ENCODE data around the gene KCNQ1. TPM values are rescaled to one million over a fixed set of nuclear protein-coding genes. Genes with fewer than 3 reads are reported as not detected.

The KCNQ1 gene
- polyA plus RNA-seq, 1 donor (not counting 4 experiments of a cell fraction or from before 2014, with no cell fraction given): not detected

DNA sequence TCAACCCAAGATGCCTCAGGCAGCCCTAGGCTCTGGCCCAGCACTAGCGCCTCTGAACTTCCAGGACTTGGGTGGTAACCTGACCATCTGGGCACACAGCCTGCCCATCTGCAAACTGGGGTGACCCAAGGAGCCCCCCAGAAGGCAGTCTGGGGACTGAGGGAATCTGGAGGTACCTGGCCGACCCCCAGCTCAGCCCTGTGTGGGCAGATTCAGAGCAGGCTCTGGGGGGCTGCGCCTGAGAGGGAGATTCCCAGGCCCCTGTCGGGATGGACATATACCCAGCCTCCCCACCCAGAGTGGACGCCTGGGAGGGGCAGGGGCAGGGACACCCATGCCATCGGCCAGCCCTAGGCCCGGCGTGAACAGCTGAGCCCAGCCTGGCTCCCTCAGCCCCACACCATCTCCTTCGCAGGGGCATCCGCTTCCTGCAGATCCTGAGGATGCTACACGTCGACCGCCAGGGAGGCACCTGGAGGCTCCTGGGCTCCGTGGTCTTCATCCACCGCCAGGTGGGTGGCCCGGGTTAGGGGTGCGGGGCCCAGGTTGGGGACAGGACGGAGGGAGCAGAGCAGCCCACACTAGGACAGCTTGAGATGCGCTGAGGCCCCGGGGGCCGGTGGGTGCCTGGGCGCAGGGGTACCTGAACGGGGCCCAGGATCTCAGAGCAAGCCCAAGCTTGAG lies 126.9 kb downstream of the KCNQ1 start:
- Histone ChIP-seq H3K27ac (ENCODE audit: control insufficient read depth, insufficient read depth, low read length) (no peak overlapping the region), H3K9me3 (ENCODE audit: control insufficient read depth, low read depth, low read length) (no peaks in the 10 kb centered on the region), H3K4me1 (ENCODE audit: control insufficient read depth, extremely low read depth, insufficient read depth, low read length) (no peaks in the 10 kb centered on the region), H2AFZ (ENCODE audit: control insufficient read depth, low read length) (no peak overlapping the region), H3K79me2 (ENCODE audit: control insufficient read depth, insufficient read depth, low read length) (no peaks in the 10 kb centered on the region), H3K9me1 (ENCODE audit: control insufficient read depth, extremely low read depth, insufficient read depth, low read length) (no peaks in the 10 kb centered on the region), H3K36me3 (ENCODE audit: control insufficient read depth in 2 of 2, extremely low read depth in 1 of 2, insufficient read depth in 2 of 2, low read length in 2 of 2) (no peaks in the 10 kb centered on the region), H3K4me3 (ENCODE audit: control insufficient read depth in 2 of 3, extremely low read depth in 1 of 3, insufficient read depth in 2 of 3, low read depth in 1 of 3, low read length in 3 of 3) (no peak overlapping the region), H3K27me3 (ENCODE audit: control insufficient read depth, extremely low read depth, insufficient read depth, low read length) (no peaks in the 10 kb centered on the region), H3K9ac (ENCODE audit: control insufficient read depth, extremely low read depth, insufficient read depth, low read length) (no peak overlapping the region), H4K20me1 (ENCODE audit: control insufficient read depth, extremely low read depth, insufficient read depth, low read length) (no peaks in the 10 kb centered on the region), H3K4me2 (ENCODE audit: control insufficient read depth, extremely low read depth, insufficient read depth, low read depth, low read length) (no peak overlapping the region)
- dilution Hi-C loops (cut with MboI; ENCODE audit: extremely low pct_ligation_motif_present, low sequenced_read_pairs): no loop called here
- no peak for DNase-seq (ENCODE audit: low read depth, low spot score)
- FAIRE-seq: no peak
- TF ChIP-seq EZH2 (IDR thresholded peaks at IDR 0.05; ENCODE audit: low read length) (no peak), CTCF (optimal IDR thresholded peaks at IDR 0.05 in 1 of 3, IDR thresholded peaks at IDR 0.05 in 1 of 3, conservative IDR thresholded peaks at IDR 0.05 in 1 of 3; ENCODE audit: extremely low read depth in 1 of 3, insufficient read depth in 2 of 3, low read length in 3 of 3) (no peak)

GRCh38 chr11:2572491-2573239 lies 127.9 kb downstream of the KCNQ1 start:
- Histone ChIP-seq H4K20me1 (ENCODE audit: control insufficient read depth, extremely low read depth, insufficient read depth, low read length) (no peaks in the 10 kb centered on the region), H3K9me1 (ENCODE audit: control insufficient read depth, extremely low read depth, insufficient read depth, low read length) (no peaks in the 10 kb centered on the region), H3K9ac (ENCODE audit: control insufficient read depth, extremely low read depth, insufficient read depth, low read length) (no peak overlapping the region), H2AFZ (ENCODE audit: control insufficient read depth, low read length) (no peak overlapping the region), H3K4me3 (ENCODE audit: control insufficient read depth in 2 of 3, extremely low read depth in 1 of 3, insufficient read depth in 2 of 3, low read depth in 1 of 3, low read length in 3 of 3) (no peak overlapping the region), H3K4me1 (ENCODE audit: control insufficient read depth, extremely low read depth, insufficient read depth, low read length) (no peaks in the 10 kb centered on the region), H3K4me2 (ENCODE audit: control insufficient read depth, extremely low read depth, insufficient read depth, low read depth, low read length) (no peak overlapping the region), H3K36me3 (ENCODE audit: control insufficient read depth in 2 of 2, extremely low read depth in 1 of 2, insufficient read depth in 2 of 2, low read length in 2 of 2) (no peaks in the 10 kb centered on the region), H3K79me2 (ENCODE audit: control insufficient read depth, insufficient read depth, low read length) (no peaks in the 10 kb centered on the region), H3K27me3 (ENCODE audit: control insufficient read depth, extremely low read depth, insufficient read depth, low read length) (no peaks in the 10 kb centered on the region), H3K9me3 (ENCODE audit: control insufficient read depth, low read depth, low read length) (no peaks in the 10 kb centered on the region), H3K27ac (ENCODE audit: control insufficient read depth, insufficient read depth, low read length) (no peak overlapping the region)
- dilution Hi-C loops (cut with MboI; ENCODE audit: extremely low pct_ligation_motif_present, low sequenced_read_pairs): no loop called here
- TF ChIP-seq EZH2 (IDR thresholded peaks at IDR 0.05; ENCODE audit: low read length) (no peak), CTCF (optimal IDR thresholded peaks at IDR 0.05 in 1 of 3, IDR thresholded peaks at IDR 0.05 in 1 of 3, conservative IDR thresholded peaks at IDR 0.05 in 1 of 3; ENCODE audit: extremely low read depth in 1 of 3, insufficient read depth in 2 of 3, low read length in 3 of 3) (no peak)
- FAIRE-seq: no peak
- no peak for DNase-seq (ENCODE audit: low read depth, low spot score)

All from keratinocyte (primary cell).